Measurements from ENCODE around the gene OPN5. TPM values are rescaled to one million over a fixed set of nuclear protein-coding genes. Genes with fewer than 3 reads are reported as not detected.

Gene OPN5
- total RNA-seq, 4 donors from 2014 or later: not detected

DNA sequence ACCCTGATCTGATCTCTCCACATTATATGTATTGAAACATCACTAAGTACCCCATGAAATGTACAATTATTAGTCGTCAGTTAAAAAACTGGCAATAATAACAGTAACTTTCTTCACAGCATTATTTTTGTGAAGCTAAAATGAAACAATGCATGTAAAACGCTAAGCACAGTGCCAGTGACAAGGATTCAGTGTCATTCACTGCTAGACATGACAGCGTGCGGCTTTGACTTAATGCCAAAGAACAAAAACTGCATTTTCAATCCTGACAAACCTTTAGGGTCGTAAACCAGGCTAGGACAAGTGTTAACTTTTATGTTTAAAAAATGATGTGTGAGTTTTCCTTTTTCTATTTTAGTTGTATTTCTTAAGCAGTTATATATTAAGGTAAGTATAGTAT, 8.8 kb upstream of the OPN5 start:
- TF ChIP-seq POLR2AphosphoS5 (IDR thresholded peaks at IDR 0.05) (no peak), EP300 (IDR thresholded peaks at IDR 0.05; ENCODE audit: low read depth) (no peak), POLR2A (IDR thresholded peaks at IDR 0.05) (no peak)
- TF ChIP-seq, protein P1, sequence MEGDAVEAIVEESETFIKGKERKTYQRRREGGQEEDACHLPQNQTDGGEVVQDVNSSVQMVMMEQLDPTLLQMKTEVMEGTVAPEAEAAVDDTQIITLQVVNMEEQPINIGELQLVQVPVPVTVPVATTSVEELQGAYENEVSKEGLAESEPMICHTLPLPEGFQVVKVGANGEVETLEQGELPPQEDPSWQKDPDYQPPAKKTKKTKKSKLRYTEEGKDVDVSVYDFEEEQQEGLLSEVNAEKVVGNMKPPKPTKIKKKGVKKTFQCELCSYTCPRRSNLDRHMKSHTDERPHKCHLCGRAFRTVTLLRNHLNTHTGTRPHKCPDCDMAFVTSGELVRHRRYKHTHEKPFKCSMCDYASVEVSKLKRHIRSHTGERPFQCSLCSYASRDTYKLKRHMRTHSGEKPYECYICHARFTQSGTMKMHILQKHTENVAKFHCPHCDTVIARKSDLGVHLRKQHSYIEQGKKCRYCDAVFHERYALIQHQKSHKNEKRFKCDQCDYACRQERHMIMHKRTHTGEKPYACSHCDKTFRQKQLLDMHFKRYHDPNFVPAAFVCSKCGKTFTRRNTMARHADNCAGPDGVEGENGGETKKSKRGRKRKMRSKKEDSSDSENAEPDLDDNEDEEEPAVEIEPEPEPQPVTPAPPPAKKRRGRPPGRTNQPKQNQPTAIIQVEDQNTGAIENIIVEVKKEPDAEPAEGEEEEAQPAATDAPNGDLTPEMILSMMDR (IDR thresholded peaks at IDR 0.05): no peak
- Histone ChIP-seq H3K4me1 (no peaks in the 10 kb centered on the region), H3K27ac (no peak overlapping the region), H3K27me3 (no peaks in the 10 kb centered on the region), H3K9me3 (no peaks in the 10 kb centered on the region), H3K4me3 (no peak overlapping the region), H3K36me3 (no peaks in the 10 kb centered on the region)
- DNase-seq: no peak
- WGBS, 2 donors (ENCODE audit: low coverage in 1 of 2): 80 to 83% methylated on average over 5 of the region's 5 CpGs
- intact Hi-C loops (cut with DNase I; ENCODE audit: low total_unique reads) (no loop called here), in situ Hi-C loops (cut with MboI; ENCODE audit: low pct_ligation_motif_present in 1 of 4, low pct_unique_long_range_greater_than_20kb in 1 of 4, low sequenced_read_pairs in 3 of 4) (loop anchor here in 1 of 4 donors (5.0 kb wide), 1 partner anchor 361 kb away; no protein-coding TSS in a partner anchor)

DNA sequence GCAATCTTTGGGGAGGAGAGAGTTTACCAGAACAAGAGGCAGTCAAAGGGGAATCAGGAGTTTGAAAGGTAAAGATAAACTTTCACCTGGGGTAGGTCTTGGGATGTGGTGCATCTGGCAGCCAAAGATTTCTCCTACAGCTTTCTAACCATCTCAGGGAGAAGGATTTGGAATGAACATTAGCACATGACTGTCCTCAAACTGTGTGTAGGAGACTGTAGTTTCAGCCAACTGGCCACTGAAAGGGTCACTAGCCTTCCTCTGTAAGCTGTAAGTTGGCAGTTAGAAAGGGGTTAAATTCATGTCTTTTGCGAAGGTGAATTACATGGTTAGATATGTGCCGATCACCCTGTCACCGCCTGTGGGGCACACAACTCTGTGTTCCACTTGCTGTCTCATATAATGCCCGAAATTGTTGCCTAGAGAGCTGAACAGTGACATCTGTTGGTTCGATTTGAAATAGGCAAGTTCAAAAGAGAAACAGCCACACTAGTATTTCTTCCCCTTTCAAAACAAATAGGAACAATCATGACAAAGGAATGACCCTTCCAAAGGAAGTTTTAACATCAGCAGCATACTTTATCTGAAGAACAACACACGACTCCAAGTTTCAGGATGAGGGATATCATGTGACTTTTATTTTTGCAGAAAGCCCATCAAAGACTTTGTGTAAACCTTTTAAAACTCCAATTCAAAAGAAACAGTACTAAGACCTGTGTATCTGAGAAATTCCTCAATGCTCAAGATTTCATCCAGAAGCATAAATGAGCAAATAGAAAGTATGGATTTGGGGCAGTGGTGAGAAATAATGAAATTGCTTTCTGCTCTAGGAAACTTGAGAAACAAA, 1.1 kb upstream of the OPN5 start:
- no peaks in the 10 kb centered on the region for H3K9me3 ChIP-seq
- H3K27ac ChIP-seq: no peak overlapping the region
- intact Hi-C loops (cut with DNase I; ENCODE audit: low total_unique reads) (loop anchor here (5.0 kb wide), 1 partner anchor 363 kb away; no protein-coding TSS in a partner anchor), in situ Hi-C loops (cut with MboI; ENCODE audit: low pct_ligation_motif_present in 1 of 4, low pct_unique_long_range_greater_than_20kb in 1 of 4, low sequenced_read_pairs in 3 of 4) (loop anchor here (5.0 to 25.0 kb wide), 4 partner anchors 148 to 1632 kb away; no protein-coding TSS in a partner anchor)
- H3K36me3 ChIP-seq: no peaks in the 10 kb centered on the region
- H3K4me1 ChIP-seq: peaks cover 0 to 7% (median 1%) of the 10 kb centered on the region in 4 donors
- peak; percentile 22 for DNase-seq
- peaks cover 2% of the 10 kb centered on the region for H3K27me3 ChIP-seq
- 0 to 4% methylated on average over 2 to 6 of the region's 6 CpGs for WGBS, 2 donors (ENCODE audit: low coverage in 1 of 2)
- no peak overlapping the region for H3K4me3 ChIP-seq
- TF ChIP-seq, protein P1 (IDR thresholded peaks at IDR 0.05): peak; percentile 58 to 71 (median 63)
- TF ChIP-seq EP300 (IDR thresholded peaks at IDR 0.05; ENCODE audit: low read depth): no peak

DNA sequence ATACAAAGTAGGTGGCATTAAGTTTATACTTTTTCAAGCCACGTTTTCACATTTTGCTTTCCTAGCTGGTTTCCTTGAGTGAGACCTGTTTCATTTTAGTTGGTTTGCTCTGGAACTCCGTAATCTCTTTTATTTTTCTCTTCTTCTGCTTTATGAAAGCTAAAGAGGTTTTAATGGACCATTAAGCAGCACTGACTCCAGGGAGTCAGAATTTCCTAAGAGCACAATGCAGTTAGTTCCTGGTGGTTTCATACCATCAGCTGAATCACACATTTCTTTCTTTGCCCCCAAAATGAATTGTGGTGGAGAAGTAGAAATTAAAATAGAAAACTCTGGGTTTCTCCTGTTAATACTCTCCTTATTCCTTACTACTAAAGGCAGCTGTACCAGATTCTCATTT, 3.4 kb downstream of the OPN5 start:
- DNase-seq: no peak
- in situ Hi-C loops (cut with MboI; ENCODE audit: low pct_ligation_motif_present in 1 of 4, low pct_unique_long_range_greater_than_20kb in 1 of 4, low sequenced_read_pairs in 3 of 4): loop anchor here (25.0 kb wide), 3 partner anchors 373 to 1627 kb away; no protein-coding TSS in a partner anchor
- Histone ChIP-seq H3K27ac (no peak overlapping the region), H3K9me3 (no peaks in the 10 kb centered on the region), H3K36me3 (no peaks in the 10 kb centered on the region), H3K4me1 (peaks cover 0 to 14% (median 3%) of the 10 kb centered on the region in 4 donors), H3K4me3 (no peak overlapping the region), H3K27me3 (peaks cover 20% of the 10 kb centered on the region)
- WGBS, 2 donors (ENCODE audit: low coverage in 1 of 2): 62 to 66% methylated on average over 2 of the region's 2 CpGs
- TF ChIP-seq, protein P1 (IDR thresholded peaks at IDR 0.05): no peak
- TF ChIP-seq EP300 (IDR thresholded peaks at IDR 0.05; ENCODE audit: low read depth) (no peak), POLR2A (IDR thresholded peaks at IDR 0.05) (no peak), POLR2AphosphoS5 (IDR thresholded peaks at IDR 0.05) (no peak)
- intact Hi-C loops (cut with DNase I; ENCODE audit: low total_unique reads): loop anchor here (5.0 kb wide), 1 partner anchor 1627 kb away; no protein-coding TSS in a partner anchor

DNA sequence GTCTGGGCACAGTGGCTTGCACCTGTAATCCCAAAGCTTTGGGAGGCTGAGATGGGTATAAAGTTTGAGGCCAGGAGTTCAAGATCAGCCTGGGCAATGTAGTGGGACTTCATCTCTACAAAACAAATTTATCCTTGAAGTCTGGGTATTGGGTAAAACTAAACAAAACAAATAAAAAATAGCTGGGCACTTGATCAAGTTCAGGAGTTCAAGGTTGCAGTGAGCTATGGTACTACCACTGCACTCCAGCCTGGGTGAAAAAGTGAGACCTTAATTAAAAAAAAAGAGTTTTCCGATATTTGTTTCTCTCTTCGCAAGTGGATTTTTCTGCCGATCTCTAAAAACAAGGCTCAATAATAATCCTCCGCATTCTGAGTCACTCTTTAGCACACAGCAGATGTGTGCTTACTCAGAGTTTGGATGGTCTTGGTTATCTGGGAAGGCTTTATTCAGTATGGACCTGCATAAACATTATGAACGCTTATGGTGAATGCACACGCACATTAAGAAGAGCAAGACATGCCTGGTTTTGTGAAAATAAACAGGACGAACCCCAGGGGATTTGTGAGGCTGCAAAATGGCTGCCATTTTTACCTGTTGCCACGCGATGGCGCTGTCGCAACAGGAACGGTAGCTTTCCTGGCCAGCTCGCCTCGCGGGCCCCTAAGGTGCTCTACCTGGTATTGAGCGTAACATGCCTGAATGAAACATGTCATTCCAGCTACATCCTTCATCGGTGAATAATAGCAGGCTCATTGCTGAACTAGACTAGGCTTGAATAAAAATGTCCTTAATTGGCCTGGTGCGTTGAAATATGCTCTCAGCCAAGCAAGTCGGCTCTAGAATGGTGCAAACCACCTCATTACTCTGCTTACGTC, 6.0 kb downstream of the OPN5 start:
- intact Hi-C loops (cut with DNase I; ENCODE audit: low total_unique reads): loop anchor here (5.0 kb wide), 1 partner anchor 1624 kb away; no protein-coding TSS in a partner anchor
- WGBS, 2 donors (ENCODE audit: low coverage in 1 of 2): 21 to 52% methylated on average over 6 to 20 of the region's 20 CpGs
- H3K4me3 ChIP-seq: no peak overlapping the region

More for the DNA sequence above, 6.0 kb downstream of the OPN5 start:
- in situ Hi-C loops (cut with MboI; ENCODE audit: low pct_ligation_motif_present in 1 of 4, low pct_unique_long_range_greater_than_20kb in 1 of 4, low sequenced_read_pairs in 3 of 4): loop anchor here (25.0 kb wide), 3 partner anchors 376 to 1624 kb away; no protein-coding TSS in a partner anchor
- no peaks in the 10 kb centered on the region for H3K36me3 ChIP-seq
- no peaks in the 10 kb centered on the region for H3K9me3 ChIP-seq
- TF ChIP-seq, protein P1 (IDR thresholded peaks at IDR 0.05): peak; percentile 75 to 89 (median 82)
- TF ChIP-seq POLR2A (IDR thresholded peaks at IDR 0.05): no peak
- no peak for TF ChIP-seq EP300 (IDR thresholded peaks at IDR 0.05; ENCODE audit: low read depth)
- no peak for TF ChIP-seq POLR2AphosphoS5 (IDR thresholded peaks at IDR 0.05)
- DNase-seq: peak; percentile 47
- H3K27ac ChIP-seq: no peak overlapping the region
- peaks cover 27% of the 10 kb centered on the region for H3K27me3 ChIP-seq
- peaks cover 0 to 7% (median 1%) of the 10 kb centered on the region in 4 donors for H3K4me1 ChIP-seq

All from transverse colon (tissue), 4 donors.